Inflammatory macrophage treated with lipopolysaccharide for 1 hour (primary cell): ENCODE results near the gene WNT16.
"Not testable (repeated sequence)": the region's sequence is repeated elsewhere in the genome, so short reads cannot be mapped to it uniquely, and the experiment has no call there.

ENCODE experiments used
- DNase-seq, 2 donors: peaks; one replicate each; pipeline ENCODE4 v3.0.0-alpha.2; 2020 to 2022

WNT16 gene

GRCh38 chr7:121307021-121307574 is 21.7 kb upstream of the WNT16 start:
- DNase-seq, result no peak

GRCh38 chr7:121313220-121313792 is 15.5 kb upstream of the WNT16 start:
- no peak for DNase-seq

GRCh38 chr7:121313793-121314676 is 14.8 kb upstream of the WNT16 start:
- no peak for DNase-seq

GRCh38 chr7:121315170-121315569 is 13.6 kb upstream of the WNT16 start:
- DNase-seq, result not testable (repeated sequence)

- DNase-seq, result no peak
Measured at GRCh38 chr7:121322460-121322859, 6.3 kb upstream of the WNT16 start.

GRCh38 chr7:121323515-121324302 is 5.1 kb upstream of the WNT16 start:
- DNase-seq, result no peak

GRCh38 chr7:121327671-121328070 is 1.1 kb upstream of the WNT16 start:
- DNase-seq, result no peak

- DNase-seq, result no peak
Measured at GRCh38 chr7:121329191-121330052, 622 bp downstream of the WNT16 start.

GRCh38 chr7:121330053-121330833 is 1.4 kb downstream of the WNT16 start:
- no peak for DNase-seq

- DNase-seq, result no peak
Measured at GRCh38 chr7:121331048-121331447, 2.2 kb downstream of the WNT16 start.

- DNase-seq, result no peak
Measured at GRCh38 chr7:121331574-121331973, 2.8 kb downstream of the WNT16 start.

GRCh38 chr7:121334376-121334775 is 5.6 kb downstream of the WNT16 start:
- no peak for DNase-seq

GRCh38 chr7:121334875-121335648 is 6.3 kb downstream of the WNT16 start:
- DNase-seq, result no peak

GRCh38 chr7:121336579-121336978 is 7.8 kb downstream of the WNT16 start:
- no peak for DNase-seq

GRCh38 chr7:121337398-121337797 is 8.6 kb downstream of the WNT16 start:
- no peak for DNase-seq

- no peak for DNase-seq
Measured at GRCh38 chr7:121339082-121339481, 10.3 kb downstream of the WNT16 start.

GRCh38 chr7:121341933-121342332 is 13.1 kb downstream of the WNT16 start:
- DNase-seq, result no peak

GRCh38 chr7:121342631-121343030 is 13.8 kb downstream of the WNT16 start:
- DNase-seq, result no peak

GRCh38 chr7:121343302-121343701 is 14.5 kb downstream of the WNT16 start:
- no peak for DNase-seq

GRCh38 chr7:121344093-121344492 is 15.3 kb downstream of the WNT16 start:
- no peak for DNase-seq

- no peak for DNase-seq
Measured at GRCh38 chr7:121344497-121344896, 15.7 kb downstream of the WNT16 start.
